Pericardium fibroblast (primary cell): ENCODE data around the gene ATP5PB. TPM values are rescaled to one million over a fixed set of nuclear protein-coding genes. Genes with fewer than 3 reads are reported as not detected.

Source experiments
- total RNA-seq: library from RNA; depleted of rRNA; stranded (reverse); fragments of >200 nt; gene quantifications from 2 replicates; pipeline ENCODE4 v1.2.3, GENCODE V29; 2015

ATP5PB gene
- total RNA-seq = 196 and 205 TPM in 2 replicates

GRCh38 chr1:111448918-111449702, at the start of gene ATP5PB, which contains the start of gene WDR77:
ATP5PB (plus strand) TSS chr1:111449464; CDS start chr1:111449542, 78 bp downstream.
WDR77 (minus strand) TSS chr1:111449256; CDS start chr1:111449169, 87 bp downstream.

GRCh38 chr1:111503585-111504060, 54.4 kb downstream of the ATP5PB start, which contains the start of the genes ADORA3 and TMIGD3:
ADORA3 (minus strand) TSS chr1:111503633; CDS start chr1:111503354, 279 bp downstream.
TMIGD3 (minus strand) TSS chr1:111503633; CDS start chr1:111503354, 279 bp downstream.

Other genes starting within 250 kb of the ATP5PB start
- gene DENND2D, start 248.8 kb upstream of the ATP5PB start, total RNA-seq = 2.6 and 5.3 TPM in 2 replicates
- gene CHI3L2, start 221.8 kb upstream of the ATP5PB start, total RNA-seq = 0.85 and 8.5 TPM in 2 replicates
- not detected in 2 replicates for gene CHIA, start 158.6 kb upstream of the ATP5PB start, total RNA-seq
- gene OVGP1, start 21.7 kb upstream of the ATP5PB start, total RNA-seq = 0.47 and 0.51 TPM in 2 replicates
- 15.8 and 24.3 TPM in 2 replicates for gene WDR77, start 208 bp upstream of the ATP5PB start, total RNA-seq
- not detected in 2 replicates for gene C1orf162, start 24.5 kb downstream of the ATP5PB start, total RNA-seq
- not detected in 2 replicates for gene ADORA3, start 54.2 kb downstream of the ATP5PB start, total RNA-seq
- gene TMIGD3, start 54.2 kb downstream of the ATP5PB start, total RNA-seq = not detected in 2 replicates
- 20.4 and 21.4 TPM in 2 replicates for gene RAP1A, start 170.3 kb downstream of the ATP5PB start, total RNA-seq